Hepatic stellate cell (primary cell): ENCODE measurements around the gene HIP1.
"Not testable (repeated sequence)": the region's sequence is repeated elsewhere in the genome, so short reads cannot be mapped to it uniquely, and the experiment has no call there.

Experiments
- DNase-seq: peaks from one replicate; pipeline ENCODE4 v3.0.0; 2011; ENCODE audit warnings: low spot score

HIP1 gene

DNA sequence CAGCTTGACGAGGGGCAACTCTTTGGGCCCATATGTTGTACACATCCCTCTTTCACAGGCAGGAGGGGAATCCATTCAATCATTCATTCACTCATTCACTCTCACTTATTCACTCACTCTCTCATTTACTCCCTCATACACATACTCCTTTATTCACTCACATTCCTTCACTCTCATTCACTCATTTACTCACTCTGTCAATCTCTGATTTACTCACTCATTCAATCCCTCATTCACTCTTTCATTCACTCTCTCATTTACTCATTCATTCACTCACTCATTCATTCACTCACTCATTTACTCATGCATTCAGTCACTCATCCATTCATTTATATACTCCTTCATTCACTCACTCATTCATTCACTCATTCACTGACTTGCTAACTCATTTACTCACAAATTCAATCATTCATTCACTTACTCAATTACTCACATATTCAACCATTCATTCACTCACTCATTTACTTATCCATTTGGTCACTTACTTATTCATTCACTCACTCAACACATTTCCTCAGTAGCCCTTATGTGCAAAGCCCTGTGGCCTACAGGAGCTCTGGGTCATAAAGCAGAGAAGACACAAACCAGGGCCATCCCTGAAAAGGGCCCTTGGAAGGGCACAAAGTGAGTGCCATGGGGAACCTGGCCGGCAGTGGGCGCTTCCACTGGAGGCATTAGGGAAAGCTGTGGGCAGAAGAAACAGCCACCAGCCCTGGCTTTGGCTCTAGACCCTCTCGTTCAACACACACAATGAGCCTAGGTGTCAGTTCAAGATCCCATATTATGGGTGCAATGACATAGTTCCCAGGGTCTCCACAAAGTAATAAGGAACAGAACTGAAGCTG lies 26.0 kb downstream of the HIP1 start:
- DNase-seq, result no peak

DNA sequence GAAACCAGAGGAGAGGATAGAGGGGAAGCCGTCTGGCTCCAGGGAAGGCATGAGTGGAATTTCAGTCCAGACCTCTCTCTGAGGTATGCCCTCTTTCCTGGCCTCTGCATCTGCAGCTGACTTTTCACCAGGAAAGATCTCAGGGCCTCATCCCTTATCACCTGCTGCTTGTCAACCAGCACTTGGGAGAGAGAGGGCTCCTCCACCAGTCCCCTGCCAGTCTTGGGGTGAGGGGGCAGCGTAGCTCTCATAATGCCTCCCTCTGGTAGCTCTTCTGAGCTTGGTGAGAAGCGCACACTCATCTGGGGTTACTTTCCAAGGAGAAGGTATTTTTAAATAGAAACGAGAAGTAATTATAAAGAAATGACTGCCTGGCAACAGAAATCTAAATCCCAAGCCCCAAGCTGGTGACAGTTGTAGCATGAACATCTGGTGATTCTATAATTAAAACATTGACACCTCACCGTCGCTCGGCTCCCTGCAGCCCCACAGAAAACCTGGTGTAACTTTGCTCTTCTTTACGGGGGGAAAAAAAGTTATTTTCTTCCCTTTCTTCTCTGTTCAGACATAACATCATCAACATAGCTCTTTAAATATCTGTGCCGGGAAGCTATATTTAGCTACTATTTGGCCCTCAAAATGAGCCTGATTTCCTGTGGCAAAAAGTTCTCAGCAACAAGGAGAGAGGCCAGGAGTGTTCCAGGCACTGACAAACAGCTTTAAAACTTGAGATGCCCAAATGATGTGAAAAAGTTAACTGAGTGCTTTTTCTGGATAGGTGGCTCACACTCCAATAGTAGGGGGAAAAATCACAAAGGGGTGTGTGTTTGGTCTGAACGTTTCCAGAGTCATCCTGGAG lies 26.9 kb downstream of the HIP1 start:
- peak; percentile 59 for DNase-seq

DNA sequence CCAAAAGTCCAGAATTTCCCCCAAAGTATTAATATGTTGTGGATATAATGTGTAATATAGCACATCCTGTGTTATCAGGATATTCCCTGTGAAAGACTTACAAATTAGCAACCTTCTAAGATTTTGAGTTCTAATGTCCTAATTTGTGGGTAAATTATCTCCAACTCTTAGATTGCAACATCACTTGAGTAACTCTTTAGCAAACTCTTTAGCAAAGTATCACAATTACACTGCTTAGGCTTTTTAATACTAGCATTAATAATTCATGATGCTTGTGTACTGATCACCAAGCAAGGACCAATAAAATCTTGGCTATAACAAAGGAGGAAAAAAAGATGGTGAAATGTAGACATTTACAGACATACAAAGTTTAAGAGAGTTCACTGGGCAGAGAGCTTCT lies 27.7 kb downstream of the HIP1 start:
- DNase-seq, result no peak

DNA sequence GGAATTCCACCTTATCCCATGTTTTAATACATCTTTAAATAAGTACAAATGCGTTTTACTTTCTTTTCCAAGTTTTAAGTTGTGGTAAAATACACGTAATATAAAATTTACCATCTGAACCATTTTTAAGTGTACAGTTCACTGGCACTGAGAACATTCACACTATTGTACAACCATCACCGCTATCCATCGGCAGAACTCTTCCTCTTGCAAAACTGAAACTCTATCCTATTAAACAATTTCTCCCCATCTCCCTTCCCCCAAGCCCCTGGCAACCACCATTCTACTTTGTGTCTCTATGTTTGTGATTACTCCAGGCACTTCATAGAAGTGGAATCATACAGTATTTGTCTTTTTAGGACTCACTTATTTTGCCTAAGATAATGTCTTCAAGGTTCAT lies 33.8 kb downstream of the HIP1 start:
- no peak for DNase-seq

DNA sequence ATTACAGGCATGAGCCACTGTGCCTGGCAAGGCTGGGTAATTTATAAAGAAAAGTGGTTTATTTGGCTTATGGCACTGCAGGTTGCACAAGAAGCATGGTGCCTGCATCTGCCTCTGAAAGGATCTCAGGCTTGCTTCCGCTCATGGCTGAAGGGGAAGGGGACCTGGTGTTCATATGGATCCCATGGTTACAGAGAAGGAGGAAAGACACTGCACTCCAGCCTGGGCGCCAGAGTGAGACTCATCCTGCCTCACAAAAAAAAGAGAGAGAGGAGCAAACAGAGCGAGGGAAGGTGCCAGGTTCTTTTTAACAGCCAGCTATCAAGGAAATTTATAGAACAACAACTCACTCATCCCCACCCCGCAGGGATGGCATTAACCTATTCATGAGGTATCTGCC lies 36.2 kb downstream of the HIP1 start:
- no peak for DNase-seq

DNA sequence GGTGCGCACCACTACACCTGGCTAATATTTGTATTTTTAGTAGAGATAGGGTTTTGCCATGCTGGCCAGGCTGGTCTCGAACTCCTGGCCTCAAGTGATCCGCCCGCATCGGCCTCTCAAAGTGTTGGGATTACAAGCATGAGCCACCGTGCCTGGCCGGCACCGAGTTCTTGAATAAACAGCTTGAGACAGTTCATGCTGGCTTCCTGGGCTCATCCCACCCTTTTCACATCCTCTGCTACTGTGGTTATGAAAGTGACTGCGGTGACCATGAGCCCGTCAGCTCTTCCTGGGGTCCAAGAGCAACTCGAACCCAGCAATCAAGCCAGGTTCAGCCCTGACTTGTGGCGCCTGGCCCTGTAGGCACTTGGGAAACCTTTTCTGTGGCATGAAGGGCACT lies 38.7 kb downstream of the HIP1 start:
- DNase-seq, result no peak

DNA sequence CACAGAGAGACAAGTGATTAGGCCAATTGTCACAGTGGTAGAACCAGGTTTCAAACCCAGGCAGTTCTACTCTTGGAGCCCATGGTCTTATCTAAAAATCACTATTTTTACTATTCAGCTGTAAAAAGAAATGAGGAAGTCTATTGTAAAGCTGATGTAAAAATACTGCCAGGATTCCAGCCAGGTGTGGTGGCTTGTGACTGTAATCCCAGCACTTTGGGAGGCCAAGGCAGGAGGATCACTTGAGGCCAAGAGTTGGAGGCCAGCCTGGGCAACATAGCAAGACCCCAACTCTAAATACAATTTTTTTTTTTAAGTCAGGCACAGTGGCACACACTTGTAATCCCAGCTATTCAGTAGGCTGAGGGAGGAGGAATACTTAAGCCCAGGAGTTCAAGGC lies 40.4 kb downstream of the HIP1 start:
- no peak for DNase-seq

DNA sequence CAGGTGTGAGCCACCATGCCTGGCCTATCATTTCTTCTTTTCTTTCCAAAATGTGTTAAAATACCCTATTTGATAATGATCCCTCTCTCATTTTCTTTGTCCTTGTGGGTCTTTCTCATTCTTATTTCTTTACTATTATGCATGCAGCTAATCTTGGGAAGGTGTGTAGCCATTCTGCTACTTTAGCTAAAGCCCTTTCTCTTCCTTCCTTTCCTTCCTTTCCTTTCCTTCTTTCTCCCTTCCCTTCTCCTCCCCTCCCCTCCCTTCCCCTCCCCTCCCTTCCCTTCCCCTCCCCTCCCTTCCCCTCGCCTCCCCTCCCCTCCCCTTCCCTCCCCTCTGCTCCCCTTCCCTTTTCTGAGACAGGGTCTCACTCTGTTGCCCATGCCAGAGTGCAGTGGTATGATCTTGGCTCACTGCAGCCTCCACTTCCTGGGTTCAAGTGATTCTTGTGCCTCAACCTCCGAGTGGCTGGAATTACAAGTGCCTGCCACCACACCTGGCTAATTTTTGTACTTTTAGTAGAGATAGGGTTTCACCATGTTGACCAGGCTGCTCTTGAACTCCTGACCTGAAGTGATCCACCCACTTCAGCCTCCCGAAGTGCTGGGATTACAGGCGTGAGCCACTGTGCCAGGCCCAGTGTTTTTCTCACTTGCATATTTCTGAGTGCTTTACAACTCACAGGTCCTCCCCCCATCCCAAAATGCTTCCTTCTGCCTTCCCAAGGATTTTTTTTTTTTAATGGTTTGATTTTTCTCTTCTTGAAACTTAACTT lies 42.3 kb downstream of the HIP1 start:
- no peak for DNase-seq

DNA sequence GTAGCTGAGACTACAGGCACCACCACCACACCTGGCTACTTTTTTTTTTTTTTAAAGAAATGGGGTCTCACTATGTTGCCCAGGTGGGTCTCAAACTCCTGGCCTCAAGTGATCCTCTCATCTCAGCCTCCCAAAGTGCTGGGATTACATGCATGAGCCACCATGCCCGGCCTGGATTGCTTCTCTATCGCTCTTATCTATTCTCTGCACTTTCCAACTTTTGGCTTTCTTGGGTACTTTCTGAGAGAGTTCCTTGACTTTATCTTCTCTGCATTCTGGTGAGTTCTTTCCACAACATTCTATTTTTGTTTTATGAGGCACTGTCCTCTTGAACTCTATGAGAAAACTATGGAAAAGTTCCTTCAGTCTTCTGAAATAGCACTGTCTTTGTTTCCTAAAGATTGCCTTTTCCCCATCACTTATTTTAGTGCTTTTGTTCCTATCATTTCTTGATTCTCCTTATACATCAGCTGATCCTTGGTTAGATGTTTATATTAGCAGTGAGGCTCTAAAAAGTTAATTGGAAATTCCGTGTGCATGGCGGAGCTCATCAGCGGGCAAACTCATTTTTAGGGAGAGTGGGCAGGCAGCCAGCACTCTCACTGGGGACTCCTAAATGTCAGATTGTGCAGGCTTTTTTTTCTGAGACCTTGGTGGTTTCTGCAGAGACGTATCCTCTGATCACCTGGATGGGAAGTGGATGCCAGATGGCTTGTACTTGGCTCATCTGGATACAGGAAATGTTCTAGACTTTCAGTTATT lies 43.9 kb downstream of the HIP1 start:
- no peak for DNase-seq

DNA sequence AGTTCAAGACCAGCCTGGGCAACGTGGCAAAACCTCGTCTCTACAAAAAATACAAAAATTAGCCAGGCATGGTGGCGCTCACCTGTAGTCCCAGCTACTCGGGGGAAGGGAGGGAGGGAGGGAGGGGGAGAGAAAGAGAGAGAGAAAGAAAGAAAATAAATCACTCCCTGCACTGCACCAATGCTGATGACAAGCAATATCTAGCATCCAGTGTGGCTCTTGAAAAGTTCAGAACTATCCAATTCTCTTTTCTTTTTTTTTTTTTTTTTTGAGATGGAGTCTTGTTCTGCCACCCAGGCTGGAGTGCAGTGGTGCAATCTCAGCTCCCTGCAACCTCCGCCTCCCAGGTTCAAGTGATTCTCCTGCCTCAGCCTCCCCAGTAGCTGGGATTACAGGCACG lies 45.1 kb downstream of the HIP1 start:
- not testable (repeated sequence) for DNase-seq

DNA sequence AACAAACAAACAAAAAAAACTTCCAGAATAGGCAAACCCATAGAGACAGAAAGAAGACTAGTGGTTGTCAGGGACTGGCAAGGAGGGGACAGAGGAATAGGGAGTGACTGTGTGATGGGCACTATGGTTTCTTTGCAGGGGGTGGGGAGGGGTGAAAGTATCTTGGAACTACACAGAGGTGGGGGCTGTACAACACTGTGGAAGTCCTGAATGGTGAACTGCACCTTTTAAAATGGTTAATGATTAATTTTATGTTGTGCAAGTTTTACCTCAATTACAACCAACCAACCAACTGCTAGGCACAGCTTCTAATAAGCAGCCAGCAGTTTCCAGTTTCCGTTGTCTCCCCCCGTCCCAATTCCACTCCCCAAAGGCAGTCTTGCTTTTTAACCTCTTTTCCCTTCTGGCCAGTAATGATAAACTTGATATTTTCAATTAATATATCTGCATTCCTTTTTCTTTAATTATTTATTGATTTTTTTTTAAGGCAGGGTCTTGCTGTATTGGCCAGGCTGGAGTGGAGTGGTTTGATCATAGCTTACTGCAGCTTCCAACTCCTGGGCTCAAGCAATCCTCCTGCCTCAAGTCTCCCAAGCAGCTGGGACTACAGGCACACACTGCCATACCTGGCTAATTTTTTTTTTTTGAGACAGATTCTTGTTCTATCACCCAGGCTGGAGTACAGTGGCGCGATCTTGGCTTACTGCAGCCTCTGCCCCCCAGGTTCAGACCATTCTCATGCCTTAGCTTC lies 46.8 kb downstream of the HIP1 start:
- DNase-seq, result no peak

DNA sequence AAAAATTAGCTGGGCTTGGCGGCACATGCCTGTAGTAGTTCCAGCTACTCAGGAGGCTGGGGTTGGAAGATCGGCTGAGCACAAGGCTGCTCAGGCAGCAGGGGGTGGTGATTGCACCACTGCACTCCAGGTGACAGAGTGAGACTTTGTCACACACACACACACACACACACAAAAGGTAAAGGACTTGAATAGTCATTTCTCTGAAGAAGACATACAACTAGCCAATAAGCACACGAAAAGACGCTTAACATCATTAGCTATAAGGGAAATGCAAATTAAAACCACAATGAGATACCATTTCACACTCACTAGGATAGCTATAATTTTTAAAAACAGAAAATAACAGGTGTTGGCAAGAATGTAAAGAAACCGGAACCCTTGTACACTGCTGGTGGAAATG lies 48.6 kb downstream of the HIP1 start:
- no peak for DNase-seq

DNA sequence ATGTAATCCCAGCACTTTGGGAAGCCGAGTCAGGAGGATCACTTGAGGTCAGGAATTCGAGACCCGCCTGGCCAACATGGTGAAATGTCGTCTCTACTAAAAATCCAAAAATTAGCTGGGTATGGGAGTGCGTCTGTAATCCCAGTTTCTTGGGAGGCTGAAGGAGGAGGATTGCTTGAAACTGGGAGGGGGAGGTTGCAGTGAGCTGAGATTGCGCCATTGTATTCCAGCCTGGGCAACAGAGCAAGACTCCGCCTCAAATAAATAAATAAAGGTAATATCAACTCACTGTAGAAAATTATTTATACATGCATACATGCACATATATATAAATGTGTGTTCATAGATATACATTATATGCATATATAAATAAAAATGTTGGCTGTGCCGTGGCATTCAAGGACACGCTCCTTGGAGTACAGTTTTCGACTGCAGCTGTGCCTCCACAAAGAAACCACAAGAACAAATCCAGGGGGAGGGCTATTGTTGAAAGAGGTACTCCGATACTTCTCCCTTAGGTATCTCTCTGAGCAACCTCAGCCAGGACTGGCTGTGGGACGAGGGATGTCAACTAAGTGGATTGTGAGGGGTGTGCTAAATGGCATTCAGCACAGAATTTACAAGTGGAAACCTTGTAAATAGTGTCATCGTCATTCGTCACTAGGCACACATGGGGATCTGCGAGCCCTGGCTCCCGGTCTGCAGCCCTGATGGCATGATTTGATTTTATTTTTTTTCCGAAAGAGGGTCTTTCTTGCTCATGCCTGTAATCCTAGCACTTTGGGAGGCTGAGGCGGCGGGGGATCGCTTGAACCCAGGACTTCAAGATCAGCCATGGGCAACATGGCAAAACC lies 49.3 kb downstream of the HIP1 start:
- DNase-seq, result no peak

DNA sequence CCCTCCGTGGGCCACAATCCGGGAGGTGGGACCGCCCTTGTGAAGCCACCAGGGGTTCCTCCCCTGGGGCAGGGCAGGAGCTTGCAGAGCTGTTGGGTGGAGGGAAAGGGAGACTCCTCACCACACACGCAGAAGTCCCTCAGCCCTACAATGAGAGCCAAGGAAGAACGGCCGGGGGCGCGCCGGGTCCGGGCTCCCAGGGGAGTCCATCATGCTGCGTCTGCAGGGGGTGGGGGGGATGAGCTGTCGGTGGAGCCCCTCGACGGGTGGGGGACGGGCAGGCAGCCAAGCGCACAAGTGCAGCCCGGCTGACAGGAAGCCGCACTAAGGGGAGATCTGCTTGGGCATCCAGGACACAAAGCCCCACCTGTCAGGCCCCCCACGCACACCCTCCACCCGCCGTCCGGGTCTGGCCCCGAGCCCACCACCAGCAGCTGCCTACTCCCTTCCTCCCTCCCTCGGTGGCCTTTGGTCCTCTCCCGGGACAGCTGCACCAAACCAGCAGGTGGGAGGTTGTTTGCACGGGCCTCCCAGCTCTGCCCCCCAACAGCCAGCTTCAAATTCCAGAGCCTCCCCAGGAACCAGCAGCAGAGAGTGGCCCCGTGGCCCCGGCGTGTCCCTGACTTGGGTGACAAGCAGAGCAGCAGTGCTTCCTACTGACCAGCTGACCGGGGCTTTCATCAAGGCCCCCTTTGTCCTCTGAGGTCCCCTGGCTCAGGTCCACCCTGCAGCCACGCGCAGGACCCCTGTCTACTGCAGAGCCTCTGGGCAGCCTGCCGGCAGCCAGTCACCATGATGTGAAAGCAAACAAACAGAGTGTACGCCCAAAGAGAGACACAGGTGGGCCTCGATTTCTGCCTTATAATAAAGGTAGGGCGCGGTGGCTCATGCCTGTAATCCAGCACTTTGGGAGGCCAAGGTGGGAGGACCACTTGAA lies 50.3 kb downstream of the HIP1 start:
- no peak for DNase-seq

DNA sequence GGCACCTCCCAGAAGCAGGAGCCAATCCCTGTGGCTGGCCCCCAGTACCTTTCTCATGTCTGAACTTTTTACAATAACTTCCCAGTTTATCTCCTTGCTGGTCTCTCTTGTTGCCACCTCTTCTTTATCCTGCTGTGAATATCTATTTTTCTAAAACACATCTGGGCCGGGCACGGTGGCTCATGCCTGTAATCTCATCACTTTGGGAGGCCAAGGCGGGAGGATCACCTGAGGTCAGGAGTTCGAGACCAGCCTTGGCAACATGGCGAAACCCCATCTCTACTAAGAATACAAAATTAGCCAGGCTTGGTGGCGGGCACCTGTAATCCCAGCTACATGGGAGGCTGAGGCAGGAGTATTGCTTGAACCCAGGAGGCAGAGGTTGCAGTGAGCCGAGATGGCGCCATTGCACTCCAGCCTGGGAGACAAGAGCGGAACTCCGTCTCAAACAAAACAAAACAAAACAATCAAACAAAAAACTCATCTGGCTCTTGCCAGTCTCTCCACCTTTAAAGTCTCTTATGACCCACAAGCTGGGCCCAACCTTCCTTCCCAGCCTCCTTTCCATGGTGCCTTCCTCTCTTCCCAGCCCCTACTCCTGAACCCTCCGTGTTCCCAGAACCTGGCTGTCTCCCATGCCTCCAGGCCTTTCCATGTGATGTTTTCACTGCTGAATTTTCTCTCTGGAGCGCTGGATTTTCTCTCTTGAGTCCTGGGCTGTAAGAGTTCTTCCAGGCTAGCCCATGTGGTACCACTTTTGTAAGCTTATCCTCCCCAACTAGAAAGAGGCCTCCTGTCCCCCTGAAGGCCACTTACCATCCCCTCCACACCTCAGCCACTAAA lies 51.3 kb downstream of the HIP1 start:
- no peak for DNase-seq

DNA sequence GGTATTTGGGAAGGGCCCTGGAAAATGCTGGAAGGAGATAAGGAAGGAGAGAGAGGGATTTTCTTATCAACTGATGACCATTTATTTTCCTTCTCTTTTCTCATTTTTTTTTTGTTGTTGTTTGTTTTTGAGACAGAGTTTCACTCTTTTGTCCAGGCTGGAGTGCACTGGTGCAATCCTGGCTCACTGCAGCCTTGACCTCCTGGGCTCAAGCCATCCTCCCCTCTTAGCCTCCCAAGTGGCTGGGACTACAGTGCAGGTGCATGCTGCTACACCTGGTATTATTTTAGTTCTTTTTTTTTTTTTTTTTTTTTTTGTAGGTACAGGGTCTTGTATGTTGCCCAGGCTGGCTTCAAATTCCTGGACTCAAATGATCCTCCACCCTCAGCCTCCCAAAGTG lies 52.2 kb downstream of the HIP1 start:
- no peak for DNase-seq

DNA sequence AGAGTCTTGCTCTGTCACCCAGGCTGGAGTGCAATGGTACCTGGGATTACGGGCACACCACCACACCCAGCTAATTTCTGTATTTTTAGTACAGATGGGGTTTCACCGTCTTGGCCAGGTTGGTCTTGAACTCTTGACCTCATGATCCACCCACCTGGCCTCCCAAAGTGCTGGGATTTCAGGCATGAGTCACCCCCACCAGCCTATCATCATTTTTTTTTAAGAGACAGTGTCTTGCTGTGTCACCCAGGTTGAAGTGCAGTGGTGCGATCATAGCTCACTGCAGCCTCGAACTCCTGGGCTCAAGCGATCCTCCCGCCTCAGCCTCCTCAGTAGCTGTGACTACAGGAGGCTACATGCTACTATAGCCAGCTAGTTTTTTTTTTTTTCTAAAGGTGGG lies 56.7 kb downstream of the HIP1 start:
- not testable (repeated sequence) for DNase-seq

DNA sequence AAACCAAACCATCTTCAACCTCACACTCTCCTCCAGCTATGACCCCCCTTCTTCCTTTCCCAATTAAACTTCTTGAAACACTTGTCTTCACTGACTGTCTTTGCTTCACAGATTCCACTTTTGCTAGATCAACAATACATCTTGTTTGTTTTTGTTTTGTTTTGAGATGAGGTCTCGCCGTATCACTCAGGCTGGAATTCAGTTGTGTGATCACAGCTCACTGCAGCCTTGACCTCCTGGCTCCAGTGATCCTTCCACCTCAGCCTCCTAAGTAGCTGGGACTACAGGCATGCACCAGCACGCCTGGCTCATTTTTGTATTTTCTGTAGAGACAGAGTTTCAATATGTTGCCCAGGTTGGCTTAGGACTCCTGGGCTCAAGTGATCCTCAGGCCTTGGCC lies 59.7 kb downstream of the HIP1 start:
- DNase-seq, result no peak
